ENCODE data around the gene RRN3.

DNA sequence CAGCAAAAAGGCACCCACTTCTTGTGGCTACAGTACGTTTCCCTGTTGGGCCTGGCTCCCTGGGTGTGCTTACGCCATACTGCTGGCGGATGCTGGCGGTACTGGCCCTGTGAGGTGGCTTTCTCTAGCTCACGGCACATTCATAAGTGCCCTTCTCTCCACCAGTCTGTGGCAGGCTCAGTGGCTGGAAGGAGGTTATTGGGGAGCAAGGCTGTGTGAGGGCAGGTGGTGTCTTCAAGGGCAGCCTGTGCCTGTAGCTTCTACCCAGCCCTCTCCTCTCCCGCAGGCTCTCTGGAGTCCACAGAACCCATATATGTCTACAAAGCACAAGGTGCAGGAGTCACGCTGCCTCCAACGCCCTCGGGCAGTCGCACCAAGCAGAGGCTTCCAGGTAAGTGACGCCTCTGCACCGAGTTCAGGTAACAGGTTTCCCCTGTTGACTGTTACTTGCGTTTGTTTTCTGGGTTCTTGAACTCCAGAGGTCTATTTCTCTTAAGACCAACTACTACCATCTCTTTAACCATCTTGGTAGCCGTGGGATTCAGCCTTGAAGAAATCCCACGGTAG lies 58.8 kb downstream of the RRN3 start:
- TF ChIP-seq ZBTB17 (CRISPR knock-in tag; IDR thresholded peaks at IDR 0.05) (no peak), CREB1 (IDR thresholded peaks at IDR 0.05) (no peak), CREB1 (CRISPR knock-in tag; IDR thresholded peaks at IDR 0.05) (no peak), CTCF (IDR thresholded peaks at IDR 0.05 in 2 of 3, conservative IDR thresholded peaks at IDR 0.05 in 1 of 3; ENCODE audit: insufficient read depth in 2 of 3, low read depth in 1 of 3, low read length in 3 of 3) (no peak), ARHGAP35 (IDR thresholded peaks at IDR 0.05; ENCODE audit: partially characterized antibody) (no peak), TAF7 (tag; IDR thresholded peaks at IDR 0.05) (no peak), ZNF318 (IDR thresholded peaks at IDR 0.05; ENCODE audit: borderline replicate concordance in 1 of 2, low read depth in 1 of 2) (no peak), DACH1 (IDR thresholded peaks at IDR 0.05; ENCODE audit: partially characterized antibody) (no peak), KDM1A (IDR thresholded peaks at IDR 0.05) (no peak), RAD21 (CRISPR knock-in tag; conservative IDR thresholded peaks at IDR 0.05 in 1 of 2, IDR thresholded peaks at IDR 0.05 in 1 of 2) (no peak), SIRT6 (IDR thresholded peaks at IDR 0.05; ENCODE audit: low read depth, low read length) (no peak), THAP7 (CRISPR knock-in tag; IDR thresholded peaks at IDR 0.05) (no peak)
- TF ChIP-seq, protein P1, sequence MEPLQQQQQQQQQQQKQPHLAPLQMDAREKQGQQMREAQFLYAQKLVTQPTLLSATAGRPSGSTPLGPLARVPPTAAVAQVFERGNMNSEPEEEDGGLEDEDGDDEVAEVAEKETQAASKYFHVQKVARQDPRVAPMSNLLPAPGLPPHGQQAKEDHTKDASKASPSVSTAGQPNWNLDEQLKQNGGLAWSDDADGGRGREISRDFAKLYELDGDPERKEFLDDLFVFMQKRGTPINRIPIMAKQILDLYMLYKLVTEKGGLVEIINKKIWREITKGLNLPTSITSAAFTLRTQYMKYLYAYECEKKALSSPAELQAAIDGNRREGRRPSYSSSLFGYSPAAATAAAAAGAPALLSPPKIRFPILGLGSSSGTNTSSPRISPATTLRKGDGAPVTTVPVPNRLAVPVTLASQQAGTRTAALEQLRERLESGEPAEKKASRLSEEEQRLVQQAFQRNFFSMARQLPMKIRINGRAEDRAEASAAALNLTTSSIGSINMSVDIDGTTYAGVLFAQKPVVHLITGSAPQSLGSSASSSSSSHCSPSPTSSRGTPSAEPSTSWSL (CRISPR knock-in tag; IDR thresholded peaks at IDR 0.05; ENCODE audit: borderline replicate concordance), result no peak
- TF ChIP-seq, protein P2, sequence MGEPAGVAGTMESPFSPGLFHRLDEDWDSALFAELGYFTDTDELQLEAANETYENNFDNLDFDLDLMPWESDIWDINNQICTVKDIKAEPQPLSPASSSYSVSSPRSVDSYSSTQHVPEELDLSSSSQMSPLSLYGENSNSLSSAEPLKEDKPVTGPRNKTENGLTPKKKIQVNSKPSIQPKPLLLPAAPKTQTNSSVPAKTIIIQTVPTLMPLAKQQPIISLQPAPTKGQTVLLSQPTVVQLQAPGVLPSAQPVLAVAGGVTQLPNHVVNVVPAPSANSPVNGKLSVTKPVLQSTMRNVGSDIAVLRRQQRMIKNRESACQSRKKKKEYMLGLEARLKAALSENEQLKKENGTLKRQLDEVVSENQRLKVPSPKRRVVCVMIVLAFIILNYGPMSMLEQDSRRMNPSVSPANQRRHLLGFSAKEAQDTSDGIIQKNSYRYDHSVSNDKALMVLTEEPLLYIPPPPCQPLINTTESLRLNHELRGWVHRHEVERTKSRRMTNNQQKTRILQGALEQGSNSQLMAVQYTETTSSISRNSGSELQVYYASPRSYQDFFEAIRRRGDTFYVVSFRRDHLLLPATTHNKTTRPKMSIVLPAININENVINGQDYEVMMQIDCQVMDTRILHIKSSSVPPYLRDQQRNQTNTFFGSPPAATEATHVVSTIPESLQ (CRISPR knock-in tag; IDR thresholded peaks at IDR 0.05), result no peak
